ENCODE data around the gene WDR6. TPM values are rescaled to one million over a fixed set of nuclear protein-coding genes. Genes with fewer than 3 reads are reported as not detected.

The WDR6 gene
- total RNA-seq, 2 experiments from 2014 or later, result 185 to 207 TPM

DNA sequence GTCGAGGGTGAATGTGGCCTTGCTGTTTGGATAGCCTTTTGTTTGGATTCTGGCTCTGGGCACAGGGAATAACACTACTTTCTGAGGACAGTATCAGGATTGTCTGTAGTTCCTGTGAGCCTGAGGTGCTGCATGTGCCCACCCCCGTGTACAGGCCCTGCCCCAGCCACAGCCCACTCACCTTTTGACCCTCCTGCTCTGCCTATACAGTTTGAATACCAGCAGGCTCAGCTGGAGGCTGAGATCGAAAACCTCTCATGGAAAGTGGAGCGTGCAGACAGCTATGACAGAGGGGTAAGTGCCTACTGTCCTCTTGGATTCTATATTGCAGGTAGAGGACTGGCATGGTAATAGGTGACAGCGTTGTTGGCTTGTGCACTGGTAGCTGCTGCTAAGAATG, 24.5 kb upstream of the WDR6 start:
- Mint-ChIP-seq H3K27me3 (no peaks in the 10 kb centered on the region), H3K4me1 (peaks cover 9% of the 10 kb centered on the region), H3K4me3 (no peak overlapping the region), H3K9me3 (no peaks in the 10 kb centered on the region), H3K36me3 (peaks cover 18% of the 10 kb centered on the region), H3K27ac (no peak overlapping the region)
- no peak for ATAC-seq (ENCODE audit: low read depth)
- POLR2A ChIA-PET, result interaction anchor here (0.9 kb wide), 1 partner anchor 47 kb away, joined by 3 read pairs; the partner anchor contains the start of gene IMPDH2
- DNase-seq, result no peak

DNA sequence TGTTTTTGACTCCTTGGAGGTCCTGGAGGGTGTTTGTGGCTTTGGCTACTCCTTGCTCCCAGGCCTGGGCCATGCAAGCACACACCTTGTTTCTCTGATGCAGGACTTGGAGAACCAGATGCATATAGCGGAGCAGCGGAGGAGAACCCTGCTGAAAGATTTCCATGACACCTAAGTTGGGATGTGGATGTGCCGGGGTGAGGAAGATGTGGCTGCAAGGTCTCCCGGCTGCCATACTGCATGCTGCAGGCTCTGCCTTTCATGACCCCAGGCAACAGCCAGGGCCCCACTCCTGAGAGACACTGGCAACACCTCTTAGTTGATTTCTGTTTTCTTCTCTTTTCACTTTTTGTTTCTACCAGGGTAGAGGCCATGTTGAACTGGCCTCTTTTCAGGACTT, 24.1 kb upstream of the WDR6 start:
- POLR2A ChIA-PET, result no interaction called here
- Mint-ChIP-seq H3K4me3 (no peak overlapping the region), H3K27me3 (no peaks in the 10 kb centered on the region), H3K9me3 (no peaks in the 10 kb centered on the region), H3K4me1 (peaks cover 12% of the 10 kb centered on the region), H3K27ac (no peak overlapping the region), H3K36me3 (peaks cover 16% of the 10 kb centered on the region)
- ATAC-seq (ENCODE audit: low read depth) (no peak), DNase-seq (no peak)

DNA sequence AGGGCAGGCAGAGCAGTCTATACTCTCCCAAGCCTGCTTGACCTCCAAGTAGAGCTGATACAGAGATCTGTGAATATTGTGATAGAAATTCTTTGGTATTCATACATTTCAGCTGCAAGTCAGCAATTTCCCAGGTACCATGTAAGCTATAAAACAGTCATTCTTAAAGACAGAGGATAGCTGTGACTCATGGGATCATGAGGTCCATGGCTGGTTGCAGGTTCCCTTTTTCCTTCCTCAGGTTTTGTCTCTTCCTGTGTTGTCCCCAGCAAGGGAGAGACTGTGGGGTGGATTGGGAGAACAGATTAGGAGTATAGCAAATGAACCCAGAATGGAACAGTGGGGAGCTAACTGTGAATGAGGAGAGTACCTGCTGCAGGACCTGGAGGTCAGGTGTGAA, 22.5 kb upstream of the WDR6 start:
- Mint-ChIP-seq H3K4me1 (peaks cover 20% of the 10 kb centered on the region), H3K27me3 (no peaks in the 10 kb centered on the region), H3K9me3 (no peaks in the 10 kb centered on the region), H3K27ac (no peak overlapping the region), H3K4me3 (no peak overlapping the region), H3K36me3 (peaks cover 10% of the 10 kb centered on the region)
- POLR2A ChIA-PET, result interaction anchor here (1.2 to 2.7 kb wide), 2 partner anchors 23 to 38 kb away, joined by 3 to 8 read pairs; partner anchors contain the start of genes NDUFAF3 and WDR6
- ATAC-seq (ENCODE audit: low read depth) (no peak), DNase-seq (no peak)

DNA sequence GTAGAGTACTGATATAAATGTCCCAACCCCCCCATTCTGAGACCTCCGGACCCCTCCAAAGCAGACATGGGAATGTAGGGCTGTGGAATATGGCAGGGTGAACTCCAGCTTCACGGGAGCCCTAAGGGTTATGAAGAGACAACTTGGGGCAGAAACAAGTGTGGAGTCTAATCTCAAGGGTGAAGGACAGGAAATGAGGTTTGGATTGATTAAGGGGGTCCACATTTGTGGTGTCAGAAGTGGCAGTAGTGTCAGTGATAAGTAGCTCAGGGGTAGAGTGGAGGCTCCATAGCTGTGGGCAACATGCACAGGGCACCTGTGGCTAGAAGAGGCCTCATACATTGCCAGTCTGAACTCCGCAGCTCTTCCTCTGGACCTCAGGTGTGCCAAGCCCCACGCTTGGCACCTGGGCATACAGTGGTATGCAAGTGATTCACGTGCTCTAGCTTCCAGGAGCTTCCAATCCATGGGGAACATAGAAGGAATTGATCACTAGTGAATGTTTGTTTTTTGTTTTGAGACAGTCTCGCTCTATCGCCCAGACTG, 21.3 kb upstream of the WDR6 start:
- no peak for DNase-seq
- Mint-ChIP-seq H3K4me1 (peaks cover 20% of the 10 kb centered on the region), H3K4me3 (no peak overlapping the region), H3K27ac (peak overlapping the region; percentile 10), H3K36me3 (peaks cover 4% of the 10 kb centered on the region), H3K9me3 (no peaks in the 10 kb centered on the region), H3K27me3 (no peaks in the 10 kb centered on the region)
- no peak for ATAC-seq (ENCODE audit: low read depth)
- POLR2A ChIA-PET, result interaction anchor here (0.5 to 2.7 kb wide), 3 partner anchors 10 to 43 kb away, joined by 4 to 9 read pairs (median 8); partner anchors contain the start of genes IMPDH2 and WDR6

DNA sequence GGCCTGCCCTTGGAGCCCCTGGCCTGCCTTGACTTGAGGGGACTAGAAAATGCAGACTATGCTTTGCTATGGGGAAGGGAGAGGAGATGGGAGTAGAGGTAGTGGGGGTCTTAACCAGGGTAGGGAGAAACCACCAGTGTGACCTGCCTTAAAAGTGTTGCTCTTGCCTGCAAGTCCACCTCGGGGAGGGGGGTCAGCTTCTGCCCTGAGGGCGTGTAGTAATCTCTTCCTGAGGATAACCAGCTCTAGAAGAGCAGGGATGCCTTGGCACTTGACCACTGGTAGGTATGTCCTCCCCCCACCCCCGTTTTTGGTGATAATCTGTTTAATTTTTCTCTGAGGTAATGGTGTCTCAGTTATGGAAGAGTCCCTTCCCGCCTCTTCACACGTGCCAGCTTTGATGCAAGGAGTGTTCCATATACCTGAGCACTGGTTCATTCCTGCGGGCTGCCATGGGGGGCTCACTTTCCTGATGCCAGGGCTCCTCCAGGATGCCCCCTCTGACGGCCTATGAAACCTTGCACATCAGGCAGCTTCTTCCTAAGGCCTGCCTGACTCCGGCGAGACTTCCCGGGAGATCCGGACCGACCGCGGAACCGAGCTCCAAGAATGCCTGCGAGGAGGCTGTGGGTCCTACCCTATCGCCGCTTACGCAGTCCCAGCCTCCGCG, 17.9 kb upstream of the WDR6 start:
- peaks cover 5% of the 10 kb centered on the region for H3K36me3 Mint-ChIP-seq
- POLR2A ChIA-PET, result interaction anchor here (0.5 to 5.9 kb wide), 12 partner anchors 12 to 351 kb away, joined by 3 to 129 read pairs (median 8); partner anchors contain the start of genes ARIH2, DALRD3, IMPDH2 and NDUFAF3
- H3K4me1 Mint-ChIP-seq, result peaks cover 37% of the 10 kb centered on the region
- H3K27ac Mint-ChIP-seq, result peak overlapping the region; percentile 91
- peak overlapping the region; percentile 88 for H3K4me3 Mint-ChIP-seq
- DNase-seq (no peak), ATAC-seq (ENCODE audit: low read depth) (no peak)
- no peaks in the 10 kb centered on the region for H3K9me3 Mint-ChIP-seq
- no peaks in the 10 kb centered on the region for H3K27me3 Mint-ChIP-seq

DNA sequence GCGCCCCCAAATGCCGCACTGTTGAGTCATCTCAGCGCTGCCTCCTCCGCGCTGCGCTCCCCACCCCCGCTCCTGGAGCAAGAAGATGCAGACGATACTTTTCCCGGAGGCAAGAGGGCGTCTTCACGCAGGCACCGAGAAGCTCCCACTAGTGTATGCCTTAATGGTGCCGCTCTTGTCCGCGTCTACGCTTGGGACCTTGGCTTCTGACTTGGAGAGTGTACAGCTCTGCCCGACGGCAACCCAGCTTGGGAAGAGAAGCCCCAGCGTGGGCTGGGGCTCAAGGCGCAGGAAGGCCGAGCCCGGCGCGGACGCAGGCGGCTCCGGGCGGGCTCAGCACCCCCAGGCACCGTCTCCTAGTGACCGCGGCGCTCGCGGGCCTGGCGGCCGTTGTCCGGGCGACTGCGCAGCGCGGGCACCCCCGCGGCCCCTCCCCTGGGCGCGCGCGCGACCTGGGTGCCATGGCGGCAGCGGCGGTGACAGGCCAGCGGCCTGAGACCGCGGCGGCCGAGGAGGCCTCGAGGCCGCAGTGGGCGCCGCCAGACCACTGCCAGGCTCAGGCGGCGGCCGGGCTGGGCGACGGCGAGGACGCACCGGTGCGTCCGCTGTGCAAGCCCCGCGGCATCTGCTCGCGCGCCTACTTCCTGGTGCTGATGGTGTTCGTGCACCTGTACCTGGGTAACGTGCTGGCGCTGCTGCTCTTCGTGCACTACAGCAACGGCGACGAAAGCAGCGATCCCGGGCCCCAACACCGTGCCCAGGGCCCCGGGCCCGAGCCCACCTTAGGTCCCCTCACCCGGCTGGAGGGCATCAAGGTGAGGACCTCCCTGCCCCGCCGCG, 17.2 kb upstream of the WDR6 start, which contains the start of gene P4HTM:
Gene P4HTM, plus strand, starts transcription at position 446 of the 840 bp plus-strand sequence. Its CDS starts 16 bp downstream, at position 462.
- peak; percentile 81 for ATAC-seq (ENCODE audit: low read depth)
- peak; percentile 84 for DNase-seq
- H3K36me3 Mint-ChIP-seq, result peaks cover 4% of the 10 kb centered on the region
- H3K4me1 Mint-ChIP-seq, result peaks cover 38% of the 10 kb centered on the region
- POLR2A ChIA-PET, result interaction anchor here (0.8 to 5.9 kb wide), 10 partner anchors 11 to 350 kb away, joined by 3 to 129 read pairs (median 8); partner anchors contain the start of genes ARIH2, DALRD3, IMPDH2 and NDUFAF3
- peak within 1 kb of the TSS; percentile 91 for H3K27ac Mint-ChIP-seq
- H3K27me3 Mint-ChIP-seq, result no peaks in the 10 kb centered on the region
- no peaks in the 10 kb centered on the region for H3K9me3 Mint-ChIP-seq
- peak within 1 kb of the TSS; percentile 88 for H3K4me3 Mint-ChIP-seq

DNA sequence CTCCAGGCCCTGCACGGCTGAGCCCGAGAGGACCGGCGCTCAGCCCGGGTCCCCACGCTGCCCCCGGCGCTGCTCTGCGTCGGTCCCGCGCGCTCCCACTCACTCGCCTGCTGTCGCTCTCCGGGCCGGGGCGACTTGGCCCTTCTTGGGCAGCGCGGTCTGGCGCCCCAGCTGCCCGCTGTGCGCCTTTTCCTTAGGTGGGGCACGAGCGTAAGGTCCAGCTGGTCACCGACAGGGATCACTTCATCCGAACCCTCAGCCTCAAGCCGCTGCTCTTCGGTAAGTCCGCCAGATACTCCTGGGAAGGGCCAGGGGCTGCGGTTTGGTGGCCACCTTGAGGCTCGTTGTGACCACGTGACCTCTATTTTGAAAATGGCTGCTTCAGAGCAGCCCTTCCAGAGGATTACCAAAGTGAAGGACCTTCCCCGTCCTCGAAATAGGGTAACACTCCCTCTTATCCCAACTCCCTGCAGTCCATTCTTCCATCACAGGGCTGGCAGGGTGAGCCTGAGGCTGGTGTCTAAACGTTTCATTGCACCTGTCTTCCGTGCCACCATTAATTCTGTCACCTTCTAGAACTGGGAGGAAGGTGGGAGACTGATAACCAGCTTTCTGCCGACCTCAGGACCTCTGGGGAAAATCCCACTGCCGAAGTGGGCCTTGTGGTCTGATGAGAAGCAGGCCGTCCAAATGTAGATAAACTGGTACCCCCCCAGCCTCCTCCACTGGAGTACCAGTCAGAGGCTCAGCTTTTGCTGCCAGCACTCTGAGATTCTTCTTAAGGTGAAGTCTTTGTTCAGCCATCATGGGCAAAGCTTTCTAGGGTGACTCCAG, 16.3 kb upstream of the WDR6 start:
- Mint-ChIP-seq H3K9me3 (no peaks in the 10 kb centered on the region), H3K4me3 (peak overlapping the region; percentile 85), H3K27ac (peak overlapping the region; percentile 91), H3K36me3 (peaks cover 6% of the 10 kb centered on the region), H3K27me3 (no peaks in the 10 kb centered on the region), H3K4me1 (peaks cover 40% of the 10 kb centered on the region)
- DNase-seq, result no peak
- peak; percentile 8 for ATAC-seq (ENCODE audit: low read depth)
- POLR2A ChIA-PET, result interaction anchor here (1.4 to 5.9 kb wide), 8 partner anchors 10 to 130 kb away, joined by 4 to 129 read pairs (median 10); partner anchors contain the start of genes ARIH2, DALRD3, IMPDH2 and NDUFAF3

DNA sequence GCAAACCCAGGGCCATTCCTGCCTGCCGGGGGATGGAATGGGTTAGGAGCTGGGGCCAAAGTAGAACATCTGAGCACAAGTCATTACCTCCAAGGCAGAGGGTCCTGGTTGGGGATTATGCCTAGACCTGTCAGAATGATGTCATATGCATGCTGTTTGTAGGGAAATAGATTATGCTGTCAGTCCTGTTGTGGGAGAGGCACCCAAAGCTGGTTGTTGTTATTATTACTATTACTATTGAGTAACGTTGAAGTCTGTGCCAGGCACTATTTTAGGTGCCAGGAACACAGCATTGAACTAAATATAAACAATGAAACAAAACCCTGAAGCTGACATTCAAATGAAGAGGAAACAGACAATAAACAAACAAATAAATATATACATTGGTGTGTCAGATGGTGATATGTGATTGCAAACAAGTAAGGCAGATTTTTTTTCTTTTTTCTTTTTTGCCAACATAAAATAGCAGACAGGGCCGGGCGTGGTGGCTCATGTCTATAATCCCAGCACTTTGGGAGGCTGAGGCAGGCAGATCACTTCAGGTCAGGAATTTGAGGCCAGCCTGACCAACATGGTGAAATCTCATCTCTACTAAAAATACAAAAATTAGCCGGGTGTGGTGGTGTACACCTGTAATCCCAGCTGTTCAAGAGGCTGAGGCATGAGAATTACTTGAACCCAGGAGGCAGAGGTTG, 15.2 kb upstream of the WDR6 start:
- POLR2A ChIA-PET, result interaction anchor here (0.7 to 5.9 kb wide), 9 partner anchors 15 to 420 kb away, joined by 3 to 129 read pairs (median 7); partner anchors contain the start of genes ARIH2, DALRD3, IMPDH2 and NDUFAF3
- no peaks in the 10 kb centered on the region for H3K9me3 Mint-ChIP-seq
- no peaks in the 10 kb centered on the region for H3K27me3 Mint-ChIP-seq
- H3K4me3 Mint-ChIP-seq, result peak overlapping the region; percentile 85
- H3K36me3 Mint-ChIP-seq, result peaks cover 6% of the 10 kb centered on the region
- ATAC-seq (ENCODE audit: low read depth) (no peak), DNase-seq (no peak)
- H3K4me1 Mint-ChIP-seq, result peaks cover 40% of the 10 kb centered on the region
- H3K27ac Mint-ChIP-seq, result peak overlapping the region; percentile 7

DNA sequence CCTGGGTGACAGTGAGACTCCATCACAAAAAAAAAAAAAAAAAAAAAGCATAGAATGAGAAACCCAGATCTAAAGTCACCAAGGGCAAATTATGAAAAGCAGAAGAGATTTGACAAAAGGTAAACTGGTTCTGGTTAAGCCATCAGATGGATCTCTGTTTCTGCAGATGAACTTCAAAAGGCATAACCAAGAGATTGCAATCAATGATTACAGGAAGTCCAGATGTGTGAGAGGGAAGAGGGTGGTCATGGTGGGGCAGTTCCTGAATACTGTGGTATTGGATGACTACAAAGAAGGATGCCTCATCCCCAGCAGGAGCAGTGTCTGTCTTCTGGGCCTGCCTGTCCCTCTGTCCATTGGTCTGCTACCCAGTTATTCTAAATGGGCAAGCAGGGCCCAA, 13.4 kb upstream of the WDR6 start:
- Mint-ChIP-seq H3K4me1 (peaks cover 30% of the 10 kb centered on the region), H3K36me3 (peaks cover 6% of the 10 kb centered on the region), H3K4me3 (no peak overlapping the region), H3K9me3 (no peaks in the 10 kb centered on the region), H3K27ac (peak overlapping the region; percentile 62), H3K27me3 (no peaks in the 10 kb centered on the region)
- POLR2A ChIA-PET, result interaction anchor here (0.9 kb wide), 1 partner anchor 13 kb away, joined by 5 read pairs; the partner anchor contains the start of gene WDR6
- no peak for DNase-seq
- ATAC-seq (ENCODE audit: low read depth), result no peak

DNA sequence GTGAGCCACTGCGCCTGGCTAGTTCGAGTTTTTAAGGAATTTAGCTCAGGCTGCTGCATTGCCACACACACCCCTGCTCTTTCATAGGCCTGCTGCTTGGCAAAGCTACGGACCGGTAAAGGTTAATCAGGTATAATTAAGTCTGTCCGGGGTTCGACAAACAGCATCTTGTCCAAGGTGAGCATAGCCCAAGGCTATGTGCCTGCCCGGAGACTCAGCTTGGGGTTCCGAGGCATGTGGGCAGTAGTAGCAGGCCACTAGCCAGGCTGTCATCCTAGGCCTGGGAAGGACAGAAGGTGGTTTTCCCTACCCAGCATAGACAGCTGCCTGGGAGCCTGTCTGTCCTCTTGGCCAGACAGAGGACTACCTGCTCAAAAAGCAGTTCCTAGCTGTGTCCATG, 10.6 kb upstream of the WDR6 start:
- no peak overlapping the region for H3K27ac Mint-ChIP-seq
- no peak for ATAC-seq (ENCODE audit: low read depth)

DNA sequence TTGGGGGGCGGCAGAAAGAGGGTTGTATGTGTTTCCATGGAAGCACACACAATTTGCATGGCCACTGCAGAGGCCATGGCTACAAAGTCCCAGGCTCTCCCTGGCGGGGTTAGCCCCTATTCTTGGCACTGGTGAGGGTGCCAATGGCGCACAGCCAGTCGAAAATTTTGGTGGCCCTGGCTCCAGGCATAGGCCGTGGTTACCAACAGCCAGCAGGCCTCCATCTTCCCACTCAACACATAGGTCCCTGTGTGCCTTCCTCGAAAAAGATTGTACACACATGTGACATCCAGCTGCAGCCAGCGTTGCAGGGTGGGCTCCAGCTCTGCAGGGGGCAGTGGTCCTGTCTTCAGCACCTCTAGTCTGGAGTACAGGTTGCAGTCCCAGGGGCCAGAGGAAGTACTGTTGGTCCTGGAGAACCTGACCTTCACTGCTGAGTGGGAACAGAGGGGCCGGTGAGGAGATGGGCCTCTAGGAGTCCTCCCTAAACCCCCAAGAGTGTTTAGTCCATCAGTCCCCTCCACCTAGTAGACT, 10.0 kb upstream of the WDR6 start:
- no peak for ATAC-seq (ENCODE audit: low read depth)
- no peak overlapping the region for H3K27ac Mint-ChIP-seq

More for the DNA sequence above, 10.6 kb upstream of the WDR6 start:
- no peak overlapping the region for H3K4me3 Mint-ChIP-seq
- peaks cover 21% of the 10 kb centered on the region for H3K4me1 Mint-ChIP-seq
- no peaks in the 10 kb centered on the region for H3K9me3 Mint-ChIP-seq
- H3K27me3 Mint-ChIP-seq, result no peaks in the 10 kb centered on the region
- POLR2A ChIA-PET, result interaction anchor here (0.6 to 3.9 kb wide), 2 partner anchors 11 to 14 kb away, joined by 3 to 24 read pairs; partner anchors contain the start of gene WDR6
- DNase-seq, result no peak
- peaks cover 6% of the 10 kb centered on the region for H3K36me3 Mint-ChIP-seq

More for the DNA sequence above, 10.0 kb upstream of the WDR6 start:
- Mint-ChIP-seq H3K9me3 (no peaks in the 10 kb centered on the region), H3K27me3 (no peaks in the 10 kb centered on the region), H3K4me1 (peaks cover 16% of the 10 kb centered on the region), H3K4me3 (no peak overlapping the region), H3K36me3 (peaks cover 3% of the 10 kb centered on the region)
- no peak for DNase-seq
- POLR2A ChIA-PET, result interaction anchor here (3.9 kb wide), 1 partner anchor 11 kb away, joined by 24 read pairs; the partner anchor contains the start of gene WDR6

All from activated naive CD8-positive, alpha-beta T cell treated with anti-CD3 and anti-CD28 coated beads, Interleukin-2, amount 10 ng/mL, durations not matched to agents 7 days and 5 days (primary cell).